LoVo (cell line): Measurements from ENCODE around the gene TLN1.

Source experiments
- DNase-seq: peaks from one replicate; pipeline ENCODE4 v3.0.0-alpha.2; 2016; ENCODE audit warnings: low spot score

The TLN1 gene

GRCh38 chr9:35703906-35704672 lies 27.9 kb downstream of the TLN1 start:
- DNase-seq = no peak

GRCh38 chr9:35702696-35703095 lies 29.3 kb downstream of the TLN1 start:
- no peak for DNase-seq

GRCh38 chr9:35700942-35701341 lies 31.1 kb downstream of the TLN1 start:
- no peak for DNase-seq

GRCh38 chr9:35700031-35700430 lies 32.0 kb downstream of the TLN1 start:
- no peak for DNase-seq

GRCh38 chr9:35698231-35698630 lies 33.8 kb downstream of the TLN1 start:
- DNase-seq = no peak

- DNase-seq = no peak
Observed at GRCh38 chr9:35697486-35697885, 34.5 kb downstream of the TLN1 start.

GRCh38 chr9:35696520-35697215 lies 35.3 kb downstream of the TLN1 start:
- DNase-seq = peak; percentile 65

- DNase-seq = no peak
Observed at GRCh38 chr9:35695943-35696401, 36.0 kb downstream of the TLN1 start.

GRCh38 chr9:35691757-35692301 lies 40.2 kb downstream of the TLN1 start:
- no peak for DNase-seq

GRCh38 chr9:35691334-35691650 lies 40.7 kb downstream of the TLN1 start:
- no peak for DNase-seq

GRCh38 chr9:35690614-35691333 lies 41.2 kb downstream of the TLN1 start:
- DNase-seq = peak; percentile 11

GRCh38 chr9:35690294-35690613 lies 41.7 kb downstream of the TLN1 start:
- DNase-seq = no peak

- DNase-seq = no peak
Observed at GRCh38 chr9:35689542-35690293, 42.3 kb downstream of the TLN1 start, which contains the start of gene TPM2. TSS of gene TPM2 (minus strand) at chr9:35689925. CDS start at chr9:35689817, 108 bp downstream.

GRCh38 chr9:35688558-35689541 lies 43.1 kb downstream of the TLN1 start:
- no peak for DNase-seq

- no peak for DNase-seq
Observed at GRCh38 chr9:35687972-35688557, 43.9 kb downstream of the TLN1 start.

GRCh38 chr9:35687306-35687705 lies 44.7 kb downstream of the TLN1 start:
- DNase-seq = no peak

- DNase-seq = no peak
Observed at GRCh38 chr9:35686222-35687203, 45.5 kb downstream of the TLN1 start.

GRCh38 chr9:35685506-35685905 lies 46.5 kb downstream of the TLN1 start:
- DNase-seq = no peak

GRCh38 chr9:35684921-35685320 lies 47.1 kb downstream of the TLN1 start:
- no peak for DNase-seq
